Endometrium (tissue), 2 donors: ENCODE results near the gene C5orf34.
A peak's percentile ranks its signal among the peaks of the same experiment; 100 is the strongest.
"Not testable (repeated sequence)": the region's sequence is repeated elsewhere in the genome, so short reads cannot be mapped to it uniquely, and the experiment has no call there.

Experiments
- FAIRE-seq: peaks from 2 replicates; lab custom pipeline; 2012; peaks lifted over from hg19 to GRCh38; lab: Jason Lieb, UNC
- donor health status: control.
- donor health status: control.

The C5orf34 gene

GRCh38 chr5:43514471-43514815, 505 bp downstream of the C5orf34 start:
- FAIRE-seq = no peak

- FAIRE-seq = no peak
Observed at GRCh38 chr5:43514025-43514424, 923 bp downstream of the C5orf34 start.

- FAIRE-seq = not testable (repeated sequence)
Observed at GRCh38 chr5:43511062-43511461, 3.9 kb downstream of the C5orf34 start.

GRCh38 chr5:43498581-43498980, 16.4 kb downstream of the C5orf34 start:
- FAIRE-seq = no peak

GRCh38 chr5:43497311-43498104, 17.4 kb downstream of the C5orf34 start:
- FAIRE-seq = no peak

GRCh38 chr5:43491326-43491725, 23.6 kb downstream of the C5orf34 start:
- FAIRE-seq = no peak

GRCh38 chr5:43486353-43486752, 28.6 kb downstream of the C5orf34 start:
- peak; percentile 46 for FAIRE-seq

- FAIRE-seq = no peak
Observed at GRCh38 chr5:43485406-43485805, 29.5 kb downstream of the C5orf34 start.

- no peak for FAIRE-seq
Observed at GRCh38 chr5:43484106-43484849, 30.7 kb downstream of the C5orf34 start.

- FAIRE-seq = peak; percentile 89
Observed at GRCh38 chr5:43483298-43484105, 31.4 kb downstream of the C5orf34 start, which contains the start of gene TMEM267. TMEM267 (minus strand) TSS chr5:43483865; CDS start chr5:43453969, 29,896 bp downstream.

- peak; percentile 8 for FAIRE-seq
Observed at GRCh38 chr5:43482490-43483297, 32.3 kb downstream of the C5orf34 start.

- no peak for FAIRE-seq
Observed at GRCh38 chr5:43469671-43470391, 45.1 kb downstream of the C5orf34 start.

GRCh38 chr5:43467100-43467499, 47.8 kb downstream of the C5orf34 start:
- no peak for FAIRE-seq

- not testable (repeated sequence) for FAIRE-seq
Observed at GRCh38 chr5:43465455-43465854, 49.5 kb downstream of the C5orf34 start.

- FAIRE-seq = no peak
Observed at GRCh38 chr5:43461066-43461465, 53.9 kb downstream of the C5orf34 start.

- no peak for FAIRE-seq
Observed at GRCh38 chr5:43456556-43456955, 58.4 kb downstream of the C5orf34 start.

GRCh38 chr5:43441575-43441974, 73.4 kb downstream of the C5orf34 start:
- not testable (repeated sequence) for FAIRE-seq

- no peak for FAIRE-seq
Observed at GRCh38 chr5:43437062-43437660, 77.8 kb downstream of the C5orf34 start.
